HS-5 (cell line): ENCODE measurements around the gene ABCG4.
"Not testable (repeated sequence)": the region's sequence is repeated elsewhere in the genome, so short reads cannot be mapped to it uniquely, and the experiment has no call there.

ENCODE experiments used
- DNase-seq: peaks from one replicate; pipeline ENCODE4 v3.0.0-alpha.2; 2012; ENCODE audit warnings: low read depth

Gene ABCG4

DNA sequence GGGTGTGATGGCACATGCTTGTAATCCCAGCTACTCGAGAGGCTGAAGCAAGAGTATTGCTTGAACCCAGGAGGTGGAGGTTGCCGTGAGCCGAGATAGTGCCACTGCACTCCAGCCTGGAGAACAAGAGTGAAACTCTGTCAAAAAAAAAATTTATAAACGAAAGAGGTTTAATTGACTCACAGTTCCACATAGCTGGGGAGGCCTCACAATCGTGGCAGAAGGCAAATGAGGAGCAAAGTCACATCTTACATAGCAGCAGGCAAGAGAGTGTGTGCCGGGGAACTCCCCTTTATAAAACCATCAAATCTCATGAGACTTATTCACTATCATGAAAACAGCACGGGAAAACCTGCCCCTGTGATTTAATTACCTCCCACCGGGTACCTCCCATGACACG is 35.5 kb downstream of the ABCG4 start:
- DNase-seq, result not testable (repeated sequence)

DNA sequence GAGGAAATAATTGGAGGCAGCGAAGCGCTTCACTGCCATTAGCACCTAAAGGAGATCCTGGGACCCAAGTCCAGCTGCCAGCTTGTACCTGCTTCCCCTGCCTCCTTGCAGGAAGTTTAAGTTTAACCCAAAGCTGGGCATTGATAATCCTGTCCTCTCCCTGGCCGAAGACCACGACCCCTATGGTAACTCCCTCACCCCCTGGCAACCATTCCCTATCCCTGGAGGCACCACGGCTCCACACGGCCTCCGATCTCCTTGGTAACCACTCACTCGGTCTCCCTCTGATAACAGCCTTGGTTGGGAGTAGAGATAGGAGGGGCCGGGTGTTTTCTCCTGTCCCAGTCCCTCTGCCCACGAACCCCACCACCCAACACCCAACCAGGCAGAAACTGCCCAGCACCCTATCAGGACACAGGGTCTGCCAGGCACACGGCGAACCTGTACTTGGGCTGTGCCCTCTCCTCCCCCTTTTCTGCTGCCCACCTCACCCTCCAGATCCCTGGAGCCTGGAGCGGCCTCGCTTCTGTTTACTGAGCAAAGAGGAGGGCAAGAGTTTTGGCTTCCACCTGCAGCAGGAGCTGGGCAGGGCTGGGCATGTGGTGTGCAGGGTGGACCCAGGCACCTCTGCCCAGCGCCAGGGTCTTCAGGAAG is 37.3 kb downstream of the ABCG4 start:
- DNase-seq, result no peak

DNA sequence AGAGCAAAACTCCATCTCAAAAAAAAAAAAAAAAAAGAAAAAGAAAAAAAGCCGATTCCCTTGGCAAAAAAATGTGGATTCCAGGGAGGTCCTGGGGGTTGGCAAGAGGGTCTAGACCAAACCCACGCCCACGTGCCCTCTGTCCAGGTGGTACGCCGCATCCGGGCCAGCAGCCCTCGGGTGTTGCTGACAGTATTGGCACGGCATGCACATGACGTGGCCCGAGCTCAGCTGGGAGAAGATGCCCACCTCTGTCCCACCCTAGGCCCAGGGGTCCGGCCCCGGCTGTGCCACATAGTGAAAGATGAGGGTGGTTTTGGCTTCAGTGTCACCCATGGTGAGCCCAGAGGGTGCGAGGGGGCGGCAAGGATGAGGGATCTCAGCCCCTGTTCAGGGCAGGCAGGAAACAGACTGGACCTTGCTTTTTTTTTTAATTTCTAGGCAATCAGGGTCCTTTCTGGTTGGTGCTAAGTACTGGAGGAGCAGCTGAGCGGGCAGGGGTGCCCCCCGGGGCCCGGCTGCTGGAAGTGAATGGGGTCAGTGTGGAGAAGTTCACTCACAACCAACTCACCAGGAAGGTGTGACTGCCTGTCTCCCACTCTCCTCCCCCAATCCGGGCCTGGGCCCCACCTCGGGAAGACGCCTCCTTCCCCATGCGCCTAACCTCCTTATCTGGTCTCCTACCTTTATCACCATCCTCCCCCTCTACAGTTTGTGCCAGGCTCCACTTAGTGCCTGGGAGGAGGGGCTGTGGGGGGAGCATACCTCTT is 38.5 kb downstream of the ABCG4 start:
- DNase-seq, result no peak

DNA sequence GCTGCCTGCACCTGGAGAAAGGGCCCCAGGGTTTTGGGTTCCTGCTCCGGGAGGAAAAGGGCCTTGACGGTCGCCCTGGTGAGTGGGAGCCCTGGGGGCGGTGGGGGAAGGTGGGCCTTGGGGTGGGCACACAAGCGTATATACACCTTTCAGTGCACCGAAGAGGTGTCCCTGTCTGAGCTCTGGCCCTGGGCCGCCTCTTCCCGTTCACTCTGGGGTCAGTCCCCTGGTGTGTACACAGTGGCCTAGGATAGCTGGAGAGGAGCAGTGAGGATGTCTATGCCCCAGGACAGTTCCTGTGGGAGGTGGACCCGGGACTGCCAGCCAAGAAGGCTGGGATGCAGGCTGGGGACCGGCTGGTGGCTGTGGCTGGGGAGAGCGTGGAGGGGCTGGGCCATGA is 39.2 kb downstream of the ABCG4 start:
- no peak for DNase-seq

DNA sequence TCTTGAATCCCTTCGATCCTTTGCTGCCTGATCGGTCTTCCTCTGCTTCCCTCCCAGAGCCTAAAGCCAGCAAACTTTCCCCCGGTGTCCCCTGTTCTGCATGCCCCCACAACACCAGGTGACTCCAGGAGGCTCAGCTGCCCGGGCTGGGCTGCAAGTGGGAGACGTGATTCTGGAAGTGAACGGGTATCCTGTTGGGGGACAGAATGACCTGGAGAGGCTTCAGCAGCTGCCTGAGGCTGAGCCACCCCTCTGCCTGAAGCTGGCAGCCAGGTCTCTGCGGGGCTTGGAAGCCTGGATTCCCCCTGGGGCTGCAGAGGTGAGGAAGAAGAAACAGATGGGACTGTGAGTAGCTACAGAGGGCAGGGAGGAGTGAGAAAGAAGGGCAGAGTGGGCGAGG is 40.0 kb downstream of the ABCG4 start:
- DNase-seq, result no peak

DNA sequence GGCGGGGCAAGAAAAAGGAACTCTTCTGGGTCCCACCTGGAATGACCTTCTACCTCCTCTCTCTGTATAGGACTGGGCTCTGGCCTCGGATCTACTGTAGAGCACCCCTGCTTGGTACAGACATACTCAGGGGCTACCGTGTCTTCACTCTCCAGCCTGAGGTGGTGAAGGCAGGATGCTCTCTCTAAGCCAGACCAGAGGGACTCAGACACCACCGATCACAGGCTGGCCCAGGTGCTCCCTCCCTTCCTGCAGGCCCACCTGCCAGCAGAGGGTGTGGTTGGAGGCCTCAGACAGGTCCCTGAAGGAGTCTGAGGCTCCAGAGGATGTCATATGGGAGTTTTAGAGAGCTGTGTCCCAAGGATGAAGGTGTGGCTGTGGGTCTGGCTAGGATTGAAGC is 40.5 kb downstream of the ABCG4 start:
- DNase-seq, result no peak

DNA sequence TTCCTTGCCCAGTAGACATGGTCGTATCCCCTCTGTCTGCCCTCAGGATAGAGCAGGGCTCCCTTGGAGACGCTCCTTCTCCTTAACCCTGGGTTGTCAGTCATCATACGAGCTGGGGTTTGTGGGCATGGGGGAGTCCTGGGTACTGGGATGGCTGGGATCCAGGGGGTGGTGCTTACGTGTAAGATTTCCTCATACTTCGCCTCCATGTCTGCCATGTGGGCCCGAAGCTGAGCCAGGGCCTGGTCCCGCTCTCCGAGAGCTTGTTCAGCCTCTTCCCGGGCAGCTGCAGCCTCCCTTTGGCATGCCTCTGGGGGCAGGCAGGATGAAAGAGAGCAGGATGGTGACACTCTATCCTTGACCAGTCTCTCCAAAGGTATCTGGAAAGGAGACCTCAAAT is 41.7 kb downstream of the ABCG4 start:
- no peak for DNase-seq

DNA sequence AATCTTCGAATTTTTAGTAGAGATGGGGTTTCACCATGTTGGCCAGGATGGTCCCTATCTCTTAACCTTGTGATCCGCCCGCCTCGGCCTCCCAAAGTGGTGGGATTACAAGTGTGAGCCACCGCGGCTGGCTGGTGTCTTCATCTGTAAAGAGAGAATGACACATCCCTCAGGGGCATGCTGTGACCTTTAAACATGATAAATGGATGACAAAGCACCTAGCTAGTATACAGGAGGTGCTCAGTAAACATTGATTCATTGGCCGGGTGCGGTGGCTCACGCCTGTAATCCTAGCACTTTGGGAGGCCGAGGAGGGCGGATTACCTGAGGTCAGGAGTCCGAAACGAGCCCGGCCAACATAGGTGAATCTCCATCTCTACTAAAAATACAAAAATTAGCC is 42.4 kb downstream of the ABCG4 start:
- not testable (repeated sequence) for DNase-seq

DNA sequence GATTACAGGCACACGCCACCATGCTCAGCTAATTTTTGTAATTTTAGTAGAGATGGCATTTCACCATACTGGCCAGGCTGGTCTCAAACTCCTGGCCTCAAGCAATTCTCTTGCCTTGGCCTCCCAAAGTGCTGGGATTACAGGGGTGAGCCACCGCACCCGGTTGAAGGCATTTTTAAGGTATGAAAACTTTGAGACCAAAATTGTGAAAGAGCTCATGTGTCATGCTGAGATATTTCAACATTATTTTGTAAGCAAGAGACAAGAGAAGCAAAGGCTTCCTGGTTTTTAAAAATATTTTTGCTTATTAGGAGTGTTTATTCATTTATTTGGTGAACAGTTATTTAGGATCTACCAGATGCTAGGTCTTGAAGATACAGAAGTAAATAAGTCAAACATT is 43.3 kb downstream of the ABCG4 start:
- DNase-seq, result no peak

DNA sequence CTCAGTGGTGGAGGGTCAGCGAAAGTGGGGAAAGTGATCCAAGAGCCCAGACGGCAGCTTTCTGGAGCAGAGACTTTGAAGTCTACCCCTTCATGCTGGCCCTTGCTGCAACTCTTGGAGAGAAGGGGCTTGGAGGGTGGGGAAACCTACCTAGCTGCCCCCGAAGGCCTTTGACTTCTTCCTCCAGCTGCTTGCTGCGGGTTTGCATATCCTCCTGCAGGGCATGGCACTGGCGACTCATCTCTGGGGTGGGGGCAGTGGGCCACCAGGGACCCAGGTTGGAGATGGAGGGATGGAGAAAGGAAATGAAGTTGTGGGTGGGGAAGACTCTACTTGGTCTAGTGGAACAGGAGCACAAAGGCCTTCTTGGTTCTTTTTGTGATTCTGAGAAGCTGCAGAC is 44.1 kb downstream of the ABCG4 start:
- no peak for DNase-seq

DNA sequence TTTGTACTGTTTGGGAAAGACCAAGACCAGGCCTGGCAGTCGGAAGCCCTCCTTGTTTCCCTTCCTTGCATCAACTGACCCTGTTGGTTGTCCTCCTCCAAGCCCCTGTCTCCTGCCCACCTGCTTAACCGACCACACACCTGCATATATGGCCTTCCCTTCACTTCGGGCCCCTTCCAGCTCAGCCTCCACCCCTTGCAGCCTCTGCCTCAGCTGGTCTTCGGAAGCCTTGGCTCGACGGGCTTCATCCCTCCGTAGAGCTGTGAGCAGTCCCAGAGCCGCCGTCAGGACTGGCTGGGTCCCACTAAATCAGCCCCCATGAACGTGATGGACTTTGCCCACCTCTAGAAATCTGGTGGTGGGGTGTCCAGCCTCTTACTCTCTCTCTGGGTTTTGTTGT is 44.8 kb downstream of the ABCG4 start:
- DNase-seq, result no peak

DNA sequence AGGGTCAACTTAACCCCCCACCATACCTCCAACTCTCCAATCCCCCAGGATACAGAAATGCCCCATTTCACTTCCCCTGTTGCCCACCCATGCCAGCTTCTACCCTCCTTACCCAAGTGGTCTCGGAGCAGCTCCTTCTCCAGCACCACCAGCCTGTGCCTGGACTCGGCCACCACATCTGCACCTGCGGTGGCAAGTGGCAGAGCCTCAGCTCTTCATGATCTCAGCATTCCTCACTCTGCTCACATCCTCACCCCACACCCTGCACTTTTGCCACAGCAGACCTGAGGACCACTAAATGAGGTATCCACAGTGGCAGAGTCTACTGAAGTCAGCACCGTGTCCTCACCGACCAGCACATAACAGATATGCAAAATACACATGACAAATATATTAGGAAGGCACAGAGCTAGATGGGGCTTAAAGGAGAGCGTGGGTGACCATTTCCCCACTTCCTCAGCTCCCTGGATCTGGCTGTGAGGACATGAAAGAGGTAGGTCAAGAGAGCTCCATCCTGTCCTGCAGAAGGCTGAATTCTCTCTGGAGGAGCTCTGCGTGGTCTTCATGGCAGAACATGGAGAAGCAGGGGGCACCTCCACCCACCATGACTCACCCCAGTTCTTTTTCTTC is 46.1 kb downstream of the ABCG4 start:
- no peak for DNase-seq

DNA sequence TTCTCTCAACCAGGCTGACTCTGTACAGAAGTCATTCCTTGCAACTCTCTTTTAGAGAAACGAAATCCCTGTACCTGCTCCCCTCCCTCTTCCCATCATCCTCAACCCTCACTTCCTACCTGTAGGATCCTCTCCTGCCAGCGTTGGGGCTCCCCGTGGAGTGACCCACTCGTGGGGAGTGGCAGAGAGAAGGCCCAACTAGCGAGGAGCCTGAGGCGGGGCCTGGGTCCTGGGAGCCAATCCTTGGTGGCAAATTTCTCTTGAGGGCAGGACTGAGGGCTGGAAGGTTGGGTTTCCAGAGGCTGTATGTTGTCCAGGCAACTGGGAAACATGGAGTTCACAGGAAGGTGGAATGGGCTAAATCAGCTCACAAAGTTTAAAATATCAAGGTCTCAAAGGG is 46.8 kb downstream of the ABCG4 start:
- no peak for DNase-seq

DNA sequence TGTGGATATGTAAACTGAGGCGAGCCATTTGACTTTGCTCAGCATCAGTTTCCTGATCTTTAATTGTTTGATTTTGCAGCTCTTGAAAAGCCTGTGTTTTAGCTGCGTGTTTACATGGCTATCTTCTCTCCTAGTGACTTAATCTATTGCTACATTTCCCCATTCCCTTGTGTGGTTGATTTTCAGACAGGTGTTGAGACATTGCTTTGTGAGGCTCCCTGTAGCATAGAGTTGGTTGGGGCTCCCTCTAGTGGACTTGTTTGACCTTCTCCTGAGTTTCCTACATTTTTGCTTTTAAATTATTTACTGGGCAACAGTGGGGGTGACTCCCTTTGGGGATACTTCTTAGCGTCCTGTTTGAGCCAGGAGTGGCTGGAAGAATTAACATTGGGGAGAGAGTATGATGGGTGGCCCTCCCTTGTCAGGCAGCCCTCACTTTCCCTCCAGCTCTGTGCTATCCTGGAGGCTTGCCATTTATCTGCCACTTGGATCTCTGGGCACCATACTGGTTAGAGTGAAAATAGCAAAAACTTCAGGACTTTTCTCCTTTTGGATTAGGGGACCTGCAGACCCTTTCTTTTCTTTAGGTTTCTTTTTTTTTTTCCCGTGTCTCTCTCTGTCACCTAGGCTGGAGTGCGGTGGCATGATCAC is 48.1 kb downstream of the ABCG4 start:
- peak; percentile 56 for DNase-seq

DNA sequence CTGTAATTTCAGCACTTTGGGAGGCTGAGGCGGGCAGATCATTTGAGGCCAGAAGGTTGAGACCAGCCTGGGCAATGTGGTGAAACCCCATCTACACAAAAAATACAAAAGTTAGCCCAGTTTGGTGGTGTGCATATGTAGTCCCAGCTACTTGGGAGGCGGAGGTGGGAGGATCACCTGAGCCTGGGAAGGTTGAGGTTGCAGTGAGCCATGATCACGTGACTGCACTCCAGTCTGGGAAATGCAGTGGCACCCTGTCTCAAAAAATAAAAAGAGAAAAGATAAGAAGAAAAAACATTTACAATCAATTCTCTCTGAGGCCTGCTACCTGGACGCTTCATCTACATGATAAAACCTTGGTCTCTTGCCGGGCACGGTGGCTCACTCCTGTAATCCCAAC is 50.1 kb downstream of the ABCG4 start:
- DNase-seq, result no peak

DNA sequence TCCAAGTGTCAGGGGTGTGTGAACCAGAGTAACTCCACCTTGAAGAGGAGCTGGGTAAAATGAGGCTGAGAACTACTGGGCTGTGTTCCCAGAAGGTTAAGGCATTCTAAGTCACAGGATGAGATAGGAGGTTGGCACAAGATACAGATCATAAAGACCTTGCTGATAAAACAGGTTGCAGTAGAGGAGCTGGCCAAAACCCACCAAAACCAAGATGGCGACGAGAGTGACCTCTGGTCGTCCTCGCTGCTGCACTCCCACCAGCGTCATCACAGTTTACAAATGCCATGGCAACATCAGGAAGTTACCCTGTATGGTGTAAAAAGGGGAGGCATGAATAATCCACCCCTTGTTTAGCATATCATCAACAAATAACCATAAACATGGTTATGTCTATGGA is 52.4 kb downstream of the ABCG4 start:
- DNase-seq, result not testable (repeated sequence)

DNA sequence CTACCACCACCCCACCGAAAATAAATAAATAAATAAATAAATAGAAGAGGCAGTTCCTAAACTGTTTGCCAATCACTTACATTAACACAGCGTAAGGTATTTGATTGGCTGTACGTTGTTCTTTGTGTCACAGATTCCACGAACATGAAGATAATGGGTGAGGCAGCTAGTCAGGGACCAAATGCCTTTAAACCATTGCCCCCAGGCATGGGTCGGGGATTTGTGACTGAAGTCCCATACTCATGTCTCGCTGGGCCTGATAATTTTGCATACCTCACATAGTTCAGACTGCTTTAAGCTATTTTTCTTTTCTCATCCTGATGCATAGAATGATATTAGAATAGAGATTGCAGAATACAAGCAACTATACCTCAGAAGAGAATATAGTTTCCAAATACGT is 53.7 kb downstream of the ABCG4 start:
- DNase-seq, result no peak

DNA sequence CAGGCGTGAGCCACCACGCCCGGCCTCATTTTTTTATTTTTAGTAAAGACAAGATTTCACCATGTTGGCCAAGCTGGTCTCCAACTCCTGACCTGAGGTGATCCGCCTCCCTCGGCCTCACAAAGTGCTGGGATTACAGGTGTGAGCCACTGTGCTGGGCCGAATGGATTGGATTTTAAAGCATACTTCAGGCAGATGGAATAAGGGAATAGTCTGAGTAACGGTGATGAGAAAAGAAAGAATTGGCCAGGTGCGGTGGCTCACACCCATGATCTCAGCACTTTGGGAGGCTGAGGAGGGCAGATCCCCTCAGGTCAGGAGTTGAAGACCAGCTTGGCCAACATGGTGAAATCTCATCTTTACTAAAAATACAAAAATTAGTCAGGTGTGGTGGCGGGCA is 55.2 kb downstream of the ABCG4 start:
- DNase-seq, result no peak

DNA sequence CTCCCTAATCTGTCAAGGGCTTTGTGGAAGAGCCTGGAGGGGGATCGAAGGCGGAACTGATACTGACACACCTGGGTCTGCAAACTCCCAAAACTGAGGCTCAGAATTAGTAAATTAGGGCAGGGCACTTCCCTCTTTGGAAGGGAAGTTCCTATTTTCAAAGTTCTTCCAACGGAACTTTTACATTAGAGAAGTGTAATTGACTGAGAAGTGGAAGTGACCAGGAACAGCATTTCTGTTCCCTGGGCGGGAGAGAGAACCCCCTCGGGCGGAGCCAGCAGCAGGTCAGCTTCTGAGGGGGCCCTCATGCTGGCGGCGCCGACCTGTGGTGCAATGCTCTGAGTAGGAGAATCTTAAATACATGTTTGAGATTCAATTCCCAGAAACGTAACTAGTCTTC is 56.2 kb downstream of the ABCG4 start:
- no peak for DNase-seq

DNA sequence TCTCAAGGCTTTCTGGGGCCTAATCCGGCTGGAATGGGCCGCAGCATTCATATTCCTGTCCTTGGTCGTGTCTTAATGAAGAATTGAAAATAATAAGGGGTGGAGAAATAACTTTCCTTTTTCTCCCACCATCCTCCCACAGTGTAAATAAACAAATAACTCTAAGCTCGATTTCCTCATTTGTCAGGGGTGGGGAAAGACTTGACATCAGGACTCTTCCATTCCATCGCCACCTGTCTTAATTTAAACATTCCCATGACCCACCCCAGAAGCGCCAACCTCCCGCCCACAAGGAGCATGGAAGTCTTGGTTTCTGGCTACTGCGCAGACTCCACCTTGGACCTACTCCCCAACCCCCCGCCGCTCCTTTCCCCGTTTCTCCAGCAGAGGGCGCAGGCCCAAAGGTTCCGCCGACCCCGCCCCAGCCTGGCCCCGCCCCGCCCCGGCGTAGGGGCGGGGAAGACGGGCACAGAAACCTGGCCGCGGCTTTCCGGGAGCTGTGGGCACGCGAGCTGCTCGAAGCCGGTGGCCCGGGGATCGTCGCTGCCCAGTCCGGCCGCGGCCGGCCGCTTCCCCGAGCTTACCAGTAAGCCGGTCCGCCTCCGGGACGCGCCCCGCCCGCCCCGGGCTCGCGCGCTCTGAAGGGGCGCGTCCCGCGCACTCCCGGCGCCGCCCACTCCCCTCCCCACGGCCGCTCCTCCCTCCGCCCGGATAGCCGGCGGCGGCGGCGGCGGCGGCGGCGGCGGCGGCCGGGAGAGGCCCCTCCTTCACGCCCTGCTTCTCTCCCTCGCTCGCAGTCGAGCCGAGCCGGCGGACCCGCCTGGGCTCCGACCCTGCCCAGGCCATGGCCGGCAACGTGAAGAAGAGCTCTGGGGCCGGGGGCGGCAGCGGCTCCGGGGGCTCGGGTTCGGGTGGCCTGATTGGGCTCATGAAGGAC is 57.0 kb downstream of the ABCG4 start, which contains the start of gene CBL:
CBL (plus strand) TSS at position 766 of the 937 bp plus-strand sequence; CDS start at position 845, 79 bp downstream.
- peak; percentile 65 for DNase-seq

DNA sequence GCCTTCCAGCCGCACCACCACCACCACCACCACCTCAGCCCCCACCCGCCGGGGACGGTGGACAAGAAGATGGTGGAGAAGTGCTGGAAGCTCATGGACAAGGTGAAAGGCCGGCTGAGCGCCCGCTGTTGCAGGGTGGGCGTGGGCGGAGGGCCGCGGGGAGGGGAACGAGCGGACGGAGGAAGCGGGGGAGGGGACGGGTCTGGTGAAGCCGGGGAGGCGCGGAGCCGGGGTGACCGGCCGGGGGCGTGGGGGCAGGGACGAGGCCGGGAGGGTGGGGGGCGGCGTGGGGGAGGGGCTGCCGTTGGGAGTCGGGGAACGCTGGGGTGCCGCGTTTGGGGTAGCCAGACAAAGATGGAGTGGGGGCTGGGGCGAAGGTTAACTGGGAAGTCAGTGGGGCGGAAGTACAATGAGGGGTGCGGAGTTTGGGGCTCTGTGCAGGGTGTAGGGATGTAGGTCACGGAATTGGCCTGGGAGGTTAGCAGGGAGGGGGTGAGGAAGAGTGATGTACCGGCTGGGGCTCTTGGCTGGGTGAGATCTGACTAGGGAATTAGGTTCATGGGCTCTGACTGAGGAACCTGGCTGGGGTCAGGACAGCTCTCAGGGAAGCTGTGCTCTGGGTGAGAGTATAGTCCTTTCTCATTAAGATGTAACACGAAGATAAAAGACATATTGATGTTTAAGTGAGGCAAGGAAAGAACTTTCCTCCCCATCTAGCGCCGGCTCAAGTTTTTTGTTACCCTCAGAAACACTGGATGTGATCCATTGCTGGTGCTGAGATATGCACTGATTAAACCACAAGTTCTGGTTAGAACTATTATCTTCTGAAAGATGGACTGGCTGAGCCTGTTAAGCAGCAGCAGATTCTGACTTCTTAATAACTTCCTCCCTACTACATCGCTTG is 57.9 kb downstream of the ABCG4 start:
- DNase-seq, result no peak
